Activated T-helper 1 cell treated with anti-CD3 and anti-CD28 coated beads, Interleukin-2, amount 50 U/mL, for 16 hours (primary cell): ENCODE data around the gene BID.
"Not testable (repeated sequence)": the region's sequence is repeated elsewhere in the genome, so short reads cannot be mapped to it uniquely, and the experiment has no call there.

Source experiments
- DNase-seq, 2 donors: peaks; one replicate each; pipeline ENCODE4 v3.0.0-alpha.2; 2020; ENCODE audit warnings: low read depth in 1 of 2, low spot score in 1 of 2

The BID gene

DNA sequence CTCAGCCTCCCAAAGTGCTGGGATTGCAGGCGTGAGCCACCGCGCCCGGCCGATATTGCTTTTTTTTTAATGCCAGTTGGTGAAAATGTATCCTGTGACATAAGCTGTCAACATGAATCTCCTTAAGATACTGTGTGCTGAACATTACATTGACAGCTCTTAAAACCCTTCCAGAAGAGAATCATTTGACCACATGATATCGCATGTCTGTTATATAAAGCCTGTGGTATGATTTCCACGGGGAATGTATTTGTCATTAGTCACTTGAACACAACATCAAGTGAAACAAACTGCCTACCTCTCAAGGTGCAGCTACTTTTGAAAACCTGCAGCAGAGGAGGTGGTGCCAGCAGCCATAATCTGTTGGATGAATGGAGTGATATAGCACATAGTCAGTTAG is 68.7 kb downstream of the BID start:
- no peak for DNase-seq

DNA sequence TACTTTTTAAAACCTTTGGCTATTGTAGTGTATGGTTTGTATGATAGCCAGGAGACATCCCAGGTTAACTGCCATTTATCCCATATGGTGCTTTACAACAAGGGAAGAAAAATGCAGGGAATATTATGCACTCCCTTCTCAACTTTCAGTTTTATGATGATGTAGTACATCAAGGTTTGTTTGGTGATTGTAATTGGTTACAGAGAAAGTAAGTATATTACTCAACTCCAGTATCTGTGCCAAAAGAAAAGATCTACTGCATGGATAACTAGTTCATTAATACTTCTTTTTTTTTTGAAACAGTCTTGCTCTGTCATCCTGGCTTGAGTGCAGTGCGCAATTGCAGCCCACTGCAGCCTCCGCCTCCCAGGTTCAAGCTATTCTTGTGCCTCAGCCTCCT is 70.5 kb downstream of the BID start:
- DNase-seq = no peak

DNA sequence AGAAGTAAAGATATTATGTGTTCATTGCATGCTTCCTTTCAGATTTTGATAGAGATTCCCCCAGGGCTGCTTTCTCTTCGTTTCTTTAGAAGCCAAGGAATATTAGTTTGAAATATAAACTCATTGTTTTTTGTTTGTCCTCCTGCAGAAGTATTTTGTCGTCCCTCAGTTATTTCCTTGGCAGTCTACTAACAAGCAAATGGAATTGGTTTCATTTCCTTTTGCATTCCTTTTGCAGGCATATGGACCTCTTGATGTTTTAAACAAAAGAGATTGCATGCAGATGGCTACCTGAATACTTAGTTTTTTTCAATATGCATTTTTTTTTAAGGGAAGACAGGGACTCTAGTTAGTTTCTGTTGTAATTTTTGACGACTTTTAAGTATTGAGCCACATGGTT is 73.5 kb downstream of the BID start:
- no peak for DNase-seq

DNA sequence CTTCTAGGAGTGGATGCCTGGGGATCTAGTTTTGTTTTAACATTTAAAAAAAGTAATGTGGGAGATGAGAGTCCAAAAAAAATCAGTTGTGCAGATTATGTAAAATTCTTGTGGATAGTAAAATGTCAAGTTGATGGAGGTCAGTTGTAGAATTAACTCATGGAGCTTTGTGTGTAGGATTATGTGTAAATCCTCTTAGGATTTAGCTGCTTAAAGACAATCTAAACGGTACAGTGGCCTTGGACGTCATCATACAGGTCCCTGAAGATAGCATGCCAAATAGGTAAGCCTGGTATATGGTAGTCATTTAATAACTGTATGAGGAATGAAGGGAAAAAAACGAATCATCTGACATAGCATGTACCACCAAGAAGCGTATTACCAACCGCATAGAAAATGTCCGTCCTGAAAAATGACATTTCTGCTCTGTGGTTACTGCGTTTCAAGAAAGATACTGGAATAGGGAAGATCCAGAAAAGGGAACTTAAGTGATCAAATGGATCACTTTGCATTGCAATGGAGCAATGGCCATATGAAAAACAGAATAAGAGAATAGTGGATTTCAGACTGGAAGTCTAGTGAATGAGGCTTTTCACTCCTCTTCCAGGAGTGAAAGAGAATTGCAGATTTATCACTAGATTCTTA is 74.5 kb downstream of the BID start:
- no peak for DNase-seq

DNA sequence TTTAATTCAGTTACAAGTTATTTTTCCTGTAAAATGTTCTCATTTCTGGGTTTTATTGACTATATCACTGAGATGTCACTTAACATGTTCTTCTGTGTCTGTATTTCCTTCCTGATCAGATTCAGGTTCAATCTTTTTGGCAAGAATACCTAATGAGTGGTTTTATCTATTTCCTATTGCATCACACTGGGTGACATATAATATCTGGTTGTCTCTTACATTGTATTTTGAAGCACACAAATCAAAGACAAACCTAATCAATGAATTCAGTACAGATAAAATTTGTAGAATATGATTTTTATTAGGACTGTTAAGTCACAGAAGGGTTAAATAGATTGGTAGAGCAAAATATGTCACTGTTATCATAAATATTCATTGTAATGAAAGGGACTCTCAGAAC is 75.3 kb downstream of the BID start:
- no peak for DNase-seq

DNA sequence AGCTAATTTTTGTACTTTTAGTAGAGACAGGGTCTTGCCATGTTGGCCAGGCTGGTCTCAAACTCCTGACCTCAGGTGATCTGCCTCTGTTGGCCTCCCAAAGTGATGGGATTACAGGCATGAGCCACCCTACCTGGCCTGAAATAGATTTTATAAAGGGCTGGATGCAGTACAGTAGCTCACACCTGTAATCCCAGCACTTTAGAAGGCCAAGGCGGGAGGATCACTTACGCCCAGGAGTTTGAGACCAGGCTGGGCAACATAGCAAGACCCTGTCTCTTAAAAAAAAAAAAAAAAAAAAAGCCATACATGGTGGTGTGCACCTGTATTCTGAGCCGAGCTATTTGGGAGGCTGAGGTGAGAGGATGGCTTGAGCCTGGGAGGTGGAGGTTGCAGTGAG is 76.0 kb downstream of the BID start:
- DNase-seq = not testable (repeated sequence)

DNA sequence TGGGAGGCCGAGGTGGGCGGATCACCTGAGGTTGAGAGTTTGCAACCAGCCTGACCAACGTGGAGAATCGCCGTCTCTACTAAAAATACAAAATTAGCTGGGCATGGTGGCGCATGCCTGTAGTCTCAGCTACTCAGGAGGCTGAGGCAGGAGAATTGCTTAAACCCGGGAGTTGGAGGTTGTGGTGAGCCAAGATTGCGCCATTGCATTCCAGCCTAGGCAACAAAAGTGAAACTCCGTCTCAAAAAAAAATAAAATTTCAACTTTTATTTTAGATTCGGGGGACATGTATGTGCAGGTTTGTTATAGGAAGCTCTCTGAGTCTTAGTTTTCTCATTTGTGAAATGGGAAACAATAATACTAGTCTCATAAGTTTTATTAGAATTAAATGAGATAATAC is 77.1 kb downstream of the BID start:
- not testable (repeated sequence) for DNase-seq

DNA sequence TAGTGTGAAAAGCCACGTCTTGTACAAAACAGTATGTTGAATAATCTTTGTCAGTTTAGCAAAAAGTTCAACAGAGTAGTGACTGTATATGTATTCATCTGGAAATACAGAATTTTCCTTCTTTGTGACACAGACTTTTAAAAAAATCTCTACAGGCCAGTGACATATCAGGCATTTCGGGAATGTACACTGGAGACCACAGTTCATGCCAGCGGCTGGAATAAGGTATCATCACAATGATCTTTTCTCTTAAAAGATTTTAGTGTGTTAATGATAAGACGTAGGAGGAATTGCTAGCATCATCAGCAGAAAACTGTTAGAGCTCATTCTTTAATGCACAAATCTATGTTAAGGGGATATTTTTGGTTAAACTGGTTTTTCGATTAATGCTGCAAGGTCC is 78.3 kb downstream of the BID start:
- DNase-seq = no peak

DNA sequence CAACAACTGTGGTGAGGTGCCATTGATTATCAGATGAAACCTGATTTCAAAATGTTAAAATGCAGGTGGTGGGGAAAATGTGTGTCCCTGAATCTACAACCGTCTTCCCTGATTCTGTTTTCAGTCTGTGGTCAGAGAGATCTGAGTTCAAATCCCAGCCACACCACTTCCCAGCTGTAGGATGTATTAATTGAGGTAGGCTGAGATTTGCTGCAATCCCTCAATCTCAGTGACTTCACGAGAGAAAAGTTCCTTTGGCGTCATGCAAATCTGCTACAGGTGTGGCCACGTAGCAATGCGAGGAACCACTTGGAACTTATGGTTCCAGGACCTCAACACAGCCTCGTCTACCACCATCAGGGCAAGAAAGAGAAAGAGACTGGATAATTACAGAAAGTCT is 79.5 kb downstream of the BID start:
- no peak for DNase-seq

DNA sequence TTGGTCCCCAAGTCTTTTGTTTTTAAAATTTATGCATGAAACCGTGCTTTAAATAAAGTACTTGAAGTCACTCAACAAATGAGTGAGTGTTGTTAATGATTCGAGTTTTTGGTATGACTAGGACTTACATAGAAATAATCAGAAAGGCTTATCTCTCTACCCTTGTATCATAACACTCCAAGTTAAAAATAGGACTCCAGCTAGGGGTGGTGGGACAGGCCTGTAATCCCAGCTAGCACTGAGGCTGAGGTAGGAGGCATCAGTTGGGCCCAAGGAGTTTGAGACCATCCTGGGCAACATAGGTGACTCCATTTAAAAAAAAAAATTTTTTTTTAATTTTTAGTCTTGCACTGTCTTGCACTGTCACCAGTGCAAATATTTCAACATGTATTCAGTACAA is 80.1 kb downstream of the BID start:
- DNase-seq = no peak

DNA sequence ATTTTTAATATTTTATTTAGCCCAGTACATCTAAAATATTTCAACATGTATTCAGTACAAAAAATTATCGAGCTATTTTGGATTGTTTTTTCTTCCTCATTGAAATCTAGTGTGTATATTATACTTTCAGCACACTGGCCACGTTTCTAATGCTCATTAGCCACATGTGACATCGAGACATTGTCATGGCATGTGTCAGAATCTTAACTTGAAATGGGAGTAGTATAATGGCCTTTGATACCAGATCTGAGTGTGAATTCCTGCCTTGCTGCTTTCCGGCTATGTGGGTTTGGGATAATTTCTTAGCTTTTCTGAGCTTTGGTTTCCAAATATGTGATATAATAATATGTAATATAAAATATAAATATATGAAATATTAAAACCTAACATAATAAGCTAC is 81.4 kb downstream of the BID start:
- no peak for DNase-seq

DNA sequence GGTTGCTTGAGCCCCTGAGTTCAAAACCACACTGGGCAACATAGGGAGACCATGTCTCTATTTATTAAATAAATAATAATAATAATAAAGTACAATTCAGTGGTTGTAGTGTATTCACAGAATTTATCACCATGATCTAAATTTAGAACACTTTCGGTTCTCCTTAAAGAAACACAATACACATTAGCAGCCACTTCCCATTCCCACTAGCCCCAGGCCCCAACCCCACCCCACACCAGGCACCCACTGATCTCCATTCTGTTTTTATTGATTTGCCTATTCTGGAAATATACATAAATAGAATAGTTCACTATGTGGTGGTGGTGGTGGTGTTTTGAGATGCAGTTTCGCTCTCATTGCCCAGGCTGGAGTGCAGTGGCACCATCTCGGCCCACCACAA is 90.0 kb downstream of the BID start:
- no peak for DNase-seq
